ENCODE measurements around the gene TTF2.
A peak's percentile ranks its signal among the peaks of the same experiment; 100 is the strongest.

The TTF2 gene

GRCh38 chr1:117046781-117047180 is 13.3 kb upstream of the TTF2 start:
- no peak for TF ChIP-seq CTCF (IDR thresholded peaks at IDR 0.05; ENCODE audit: insufficient read depth, low read length, poor library complexity, severe bottlenecking)
- Histone ChIP-seq H3K27me3 (replicated peaks; ENCODE audit: control insufficient read depth, insufficient read depth, low read length) (no peaks in the 10 kb centered on the region), H3K36me3 (ENCODE audit: control insufficient read depth, insufficient read depth, low read length) (peaks cover 5% of the 10 kb centered on the region), H3K4me3 (replicated peaks; ENCODE audit: low read depth, low read length) (no peak overlapping the region)
- no peak for DNase-seq (ENCODE audit: extremely low read depth, insufficient read length)

- Histone ChIP-seq H3K27me3 (replicated peaks; ENCODE audit: control insufficient read depth, insufficient read depth, low read length) (no peaks in the 10 kb centered on the region), H3K4me3 (replicated peaks; ENCODE audit: low read depth, low read length) (no peak overlapping the region), H3K36me3 (ENCODE audit: control insufficient read depth, insufficient read depth, low read length) (peaks cover 5% of the 10 kb centered on the region)
- no peak for DNase-seq (ENCODE audit: extremely low read depth, insufficient read length)
- no peak for TF ChIP-seq CTCF (IDR thresholded peaks at IDR 0.05; ENCODE audit: insufficient read depth, low read length, poor library complexity, severe bottlenecking)
These were observed 12.9 kb upstream of the TTF2 start for GRCh38 chr1:117047271-117047670.

GRCh38 chr1:117049857-117050256 is 10.3 kb upstream of the TTF2 start:
- no peak for TF ChIP-seq CTCF (IDR thresholded peaks at IDR 0.05; ENCODE audit: insufficient read depth, low read length, poor library complexity, severe bottlenecking)
- no peaks in the 10 kb centered on the region for H3K27me3 ChIP-seq (replicated peaks; ENCODE audit: control insufficient read depth, insufficient read depth, low read length)
- H3K36me3 ChIP-seq (ENCODE audit: control insufficient read depth, insufficient read depth, low read length), result peaks cover 5% of the 10 kb centered on the region
- DNase-seq (ENCODE audit: extremely low read depth, insufficient read length), result no peak
- H3K4me3 ChIP-seq (replicated peaks; ENCODE audit: low read depth, low read length), result no peak overlapping the region

GRCh38 chr1:117051224-117052064 is 8.7 kb upstream of the TTF2 start:
- TF ChIP-seq CTCF (IDR thresholded peaks at IDR 0.05; ENCODE audit: insufficient read depth, low read length, poor library complexity, severe bottlenecking), result no peak
- peak overlapping the region; percentile 25; the same call in 1 of the 2 replicates for H3K4me3 ChIP-seq (replicated peaks; ENCODE audit: low read depth, low read length)
- no peak for DNase-seq (ENCODE audit: extremely low read depth, insufficient read length)
- peaks cover 5% of the 10 kb centered on the region for H3K36me3 ChIP-seq (ENCODE audit: control insufficient read depth, insufficient read depth, low read length)
- no peaks in the 10 kb centered on the region for H3K27me3 ChIP-seq (replicated peaks; ENCODE audit: control insufficient read depth, insufficient read depth, low read length)

- no peak overlapping the region for H3K4me3 ChIP-seq (replicated peaks; ENCODE audit: low read depth, low read length)
- no peak for TF ChIP-seq CTCF (IDR thresholded peaks at IDR 0.05; ENCODE audit: insufficient read depth, low read length, poor library complexity, severe bottlenecking)
- DNase-seq (ENCODE audit: extremely low read depth, insufficient read length), result no peak
These were observed 6.1 kb upstream of the TTF2 start for GRCh38 chr1:117054068-117054467.

More at GRCh38 chr1:117054068-117054467, 6.1 kb upstream of the TTF2 start:
- H3K36me3 ChIP-seq (ENCODE audit: control insufficient read depth, insufficient read depth, low read length), result peaks cover 3% of the 10 kb centered on the region
- no peaks in the 10 kb centered on the region for H3K27me3 ChIP-seq (replicated peaks; ENCODE audit: control insufficient read depth, insufficient read depth, low read length)

All from GM06990 (cell line).